ENCODE measurements around the gene F10. TPM values are rescaled to one million over a fixed set of nuclear protein-coding genes. Genes with fewer than 3 reads are reported as not detected.

F10 gene
- total RNA-seq, 2 donors from 2014 or later, result 18.7 to 32.4 TPM

DNA sequence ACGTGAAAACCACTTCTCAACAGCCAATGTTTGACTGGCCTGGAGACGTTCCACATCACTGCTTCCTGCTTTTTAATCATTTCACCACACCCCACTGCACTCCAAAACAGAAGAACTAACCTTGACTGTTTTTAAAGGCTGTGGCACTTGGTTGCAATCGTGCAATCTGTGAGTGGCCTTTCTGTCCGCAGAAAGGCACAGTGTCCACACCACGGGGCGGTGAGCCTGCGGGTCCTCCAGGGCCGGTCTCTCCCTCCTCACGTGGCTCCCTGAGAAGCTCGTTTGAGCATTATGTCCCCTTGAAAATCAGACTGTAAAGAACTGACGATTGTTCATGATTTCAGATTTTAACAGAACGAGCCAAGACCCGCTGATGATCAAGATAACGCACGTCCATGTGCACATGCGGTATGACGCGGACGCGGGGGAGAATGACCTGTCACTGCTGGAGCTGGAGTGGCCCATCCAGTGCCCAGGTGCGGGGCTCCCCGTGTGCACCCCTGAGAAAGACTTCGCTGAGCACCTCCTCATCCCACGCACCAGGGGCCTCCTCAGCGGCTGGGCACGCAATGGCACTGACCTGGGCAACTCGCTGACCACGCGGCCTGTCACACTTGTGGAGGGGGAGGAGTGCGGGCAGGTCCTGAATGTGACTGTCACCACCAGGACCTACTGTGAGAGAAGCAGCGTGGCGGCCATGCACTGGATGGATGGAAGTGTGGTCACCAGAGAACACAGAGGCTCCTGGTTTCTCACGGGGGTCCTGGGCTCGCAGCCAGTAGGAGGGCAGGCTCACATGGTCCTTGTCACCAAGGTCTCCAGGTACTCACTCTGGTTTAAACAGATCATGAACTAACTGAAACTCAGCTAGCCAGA lies 48.9 kb downstream of the F10 start:
- Mint-ChIP-seq H3K27ac (peak overlapping the region; percentile 44), H3K27me3 (ENCODE audit: insufficient read depth) (no peaks in the 10 kb centered on the region), H3K36me3 (ENCODE audit: low read depth) (peaks cover 79% of the 10 kb centered on the region), H3K4me3 (peak overlapping the region; percentile 21), H3K9me3 (peaks cover 12% of the 10 kb centered on the region), H3K4me1 (peaks cover 28% of the 10 kb centered on the region)
- no peak overlapping the region for H3K9ac ChIP-seq (ENCODE audit: extremely low read depth, low read length, poor library complexity, severe bottlenecking)
- DNase-seq, result no peak
- TF ChIP-seq, protein P1, sequence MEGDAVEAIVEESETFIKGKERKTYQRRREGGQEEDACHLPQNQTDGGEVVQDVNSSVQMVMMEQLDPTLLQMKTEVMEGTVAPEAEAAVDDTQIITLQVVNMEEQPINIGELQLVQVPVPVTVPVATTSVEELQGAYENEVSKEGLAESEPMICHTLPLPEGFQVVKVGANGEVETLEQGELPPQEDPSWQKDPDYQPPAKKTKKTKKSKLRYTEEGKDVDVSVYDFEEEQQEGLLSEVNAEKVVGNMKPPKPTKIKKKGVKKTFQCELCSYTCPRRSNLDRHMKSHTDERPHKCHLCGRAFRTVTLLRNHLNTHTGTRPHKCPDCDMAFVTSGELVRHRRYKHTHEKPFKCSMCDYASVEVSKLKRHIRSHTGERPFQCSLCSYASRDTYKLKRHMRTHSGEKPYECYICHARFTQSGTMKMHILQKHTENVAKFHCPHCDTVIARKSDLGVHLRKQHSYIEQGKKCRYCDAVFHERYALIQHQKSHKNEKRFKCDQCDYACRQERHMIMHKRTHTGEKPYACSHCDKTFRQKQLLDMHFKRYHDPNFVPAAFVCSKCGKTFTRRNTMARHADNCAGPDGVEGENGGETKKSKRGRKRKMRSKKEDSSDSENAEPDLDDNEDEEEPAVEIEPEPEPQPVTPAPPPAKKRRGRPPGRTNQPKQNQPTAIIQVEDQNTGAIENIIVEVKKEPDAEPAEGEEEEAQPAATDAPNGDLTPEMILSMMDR (conservative IDR thresholded peaks at IDR 0.05), result no peak
- no peak overlapping the region for H3K27ac ChIP-seq (ENCODE audit: low read depth, low read length)
- H3K36me3 ChIP-seq (ENCODE audit: control insufficient read depth, insufficient read depth, low read length), result peaks cover 74% of the 10 kb centered on the region
- H3K4me1 ChIP-seq (ENCODE audit: control insufficient read depth, insufficient read depth, low read length), result peaks cover 18% of the 10 kb centered on the region
- H3K27me3 ChIP-seq (ENCODE audit: control insufficient read depth, insufficient read depth, low read length, poor library complexity, severe bottlenecking), result no peaks in the 10 kb centered on the region
- H3K9me3 ChIP-seq (ENCODE audit: control insufficient read depth, low read length), result peaks cover 12% of the 10 kb centered on the region
- no peak overlapping the region for H3K4me3 ChIP-seq (ENCODE audit: low read length)
- WGBS, 2 experiments (ENCODE audit: insufficient coverage in 1 of 2, insufficient read length in 1 of 2), result 95% methylated on average over 31 to 34 of the region's 34 CpGs

DNA sequence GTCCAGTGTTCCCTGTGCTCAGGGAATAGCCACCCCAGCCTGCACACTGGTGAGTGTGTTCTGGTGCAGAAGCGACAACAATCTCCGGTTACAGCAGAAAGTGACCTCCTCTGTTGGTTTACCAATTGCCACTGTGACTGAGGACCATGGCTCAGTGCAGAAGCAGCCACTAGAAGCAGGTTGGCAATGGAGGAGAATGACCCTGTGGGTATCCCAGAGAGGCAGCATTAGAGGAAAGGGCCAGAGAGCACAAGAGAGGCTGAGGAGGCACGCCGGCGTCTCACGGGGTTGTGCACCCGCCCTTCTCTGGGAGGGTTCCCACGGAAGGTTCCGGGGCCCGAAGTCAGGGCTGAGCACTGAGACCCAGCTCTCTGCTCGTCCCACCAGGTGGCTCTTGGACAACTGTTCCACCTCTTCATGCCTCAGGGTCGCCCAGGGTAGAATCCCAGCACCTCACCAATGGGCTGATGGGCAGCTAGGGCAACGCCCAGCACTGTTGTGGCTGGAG lies 49.9 kb downstream of the F10 start:
- Histone ChIP-seq H3K4me1 (ENCODE audit: control insufficient read depth, insufficient read depth, low read length) (peaks cover 18% of the 10 kb centered on the region), H3K9ac (ENCODE audit: extremely low read depth, low read length, poor library complexity, severe bottlenecking) (no peak overlapping the region), H3K4me3 (ENCODE audit: low read length) (no peak overlapping the region), H3K27me3 (ENCODE audit: control insufficient read depth, insufficient read depth, low read length, poor library complexity, severe bottlenecking) (no peaks in the 10 kb centered on the region), H3K36me3 (ENCODE audit: control insufficient read depth, insufficient read depth, low read length) (peaks cover 78% of the 10 kb centered on the region), H3K27ac (ENCODE audit: low read depth, low read length) (no peak overlapping the region), H3K9me3 (ENCODE audit: control insufficient read depth, low read length) (peaks cover 8% of the 10 kb centered on the region)
- TF ChIP-seq, protein P1 (conservative IDR thresholded peaks at IDR 0.05), result no peak
- Mint-ChIP-seq H3K9me3 (peaks cover 7% of the 10 kb centered on the region), H3K36me3 (ENCODE audit: low read depth) (peaks cover 75% of the 10 kb centered on the region), H3K4me1 (peaks cover 28% of the 10 kb centered on the region), H3K4me3 (no peak overlapping the region), H3K27me3 (ENCODE audit: insufficient read depth) (no peaks in the 10 kb centered on the region), H3K27ac (peak overlapping the region; percentile 35)
- peak; percentile 40 for DNase-seq
- WGBS, 2 experiments (ENCODE audit: insufficient coverage in 1 of 2, insufficient read length in 1 of 2), result 95 to 100% methylated on average over 13 of the region's 13 CpGs

DNA sequence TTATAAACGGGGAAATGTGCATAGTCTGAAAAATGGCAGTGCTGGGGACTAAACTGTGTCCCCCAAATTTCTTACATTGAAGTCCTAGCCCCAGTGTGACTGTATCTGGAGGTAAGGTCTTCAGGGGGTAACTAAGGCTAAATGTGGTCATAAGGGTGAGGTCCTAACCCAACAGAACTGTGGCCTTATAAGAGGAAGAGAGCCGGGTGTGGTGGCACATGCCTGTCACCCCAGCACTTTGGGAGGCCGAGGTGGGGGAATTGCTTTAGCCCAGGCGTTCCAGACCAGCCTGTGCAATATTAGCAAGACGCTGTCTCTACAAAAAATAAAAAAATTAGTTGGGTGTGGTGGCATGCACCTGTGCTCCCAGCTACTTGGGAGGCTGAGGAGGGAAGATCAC lies 53.7 kb downstream of the F10 start:
- peaks cover 82% of the 10 kb centered on the region for H3K36me3 ChIP-seq (ENCODE audit: control insufficient read depth, insufficient read depth, low read length)
- H3K9me3 ChIP-seq (ENCODE audit: control insufficient read depth, low read length), result no peaks in the 10 kb centered on the region
- Mint-ChIP-seq H3K9me3 (no peaks in the 10 kb centered on the region), H3K4me3 (no peak overlapping the region), H3K27me3 (ENCODE audit: insufficient read depth) (no peaks in the 10 kb centered on the region), H3K36me3 (ENCODE audit: low read depth) (peaks cover 71% of the 10 kb centered on the region), H3K4me1 (peaks cover 47% of the 10 kb centered on the region), H3K27ac (peak overlapping the region; percentile 78)
- peaks cover 26% of the 10 kb centered on the region for H3K4me1 ChIP-seq (ENCODE audit: control insufficient read depth, insufficient read depth, low read length)
- no peak overlapping the region for H3K9ac ChIP-seq (ENCODE audit: extremely low read depth, low read length, poor library complexity, severe bottlenecking)
- no peak for DNase-seq
- TF ChIP-seq, protein P1 (conservative IDR thresholded peaks at IDR 0.05), result no peak
- no peak overlapping the region for H3K4me3 ChIP-seq (ENCODE audit: low read length)
- WGBS, 2 experiments (ENCODE audit: insufficient coverage in 1 of 2, insufficient read length in 1 of 2), result 74 to 94% methylated on average over 2 to 5 of the region's 5 CpGs
- no peak overlapping the region for H3K27ac ChIP-seq (ENCODE audit: low read depth, low read length)
- H3K27me3 ChIP-seq (ENCODE audit: control insufficient read depth, insufficient read depth, low read length, poor library complexity, severe bottlenecking), result no peaks in the 10 kb centered on the region
